ENCODE measurements around the gene ZW10. TPM values are rescaled to one million over a fixed set of nuclear protein-coding genes. Genes with fewer than 3 reads are reported as not detected.
"Not testable (repeated sequence)": the region's sequence is repeated elsewhere in the genome, so short reads cannot be mapped to it uniquely, and the experiment has no call there.

The ZW10 gene
- total RNA-seq, 1 donor from 2014 or later = 22.2 TPM

GRCh38 chr11:113760241-113760640 is 13.3 kb downstream of the ZW10 start:
- no peak for DNase-seq

GRCh38 chr11:113752932-113753331 is 20.6 kb downstream of the ZW10 start:
- DNase-seq = no peak

- DNase-seq = no peak
Observed at GRCh38 chr11:113736323-113736722, 37.2 kb downstream of the ZW10 start.

- DNase-seq = no peak
Observed at GRCh38 chr11:113732092-113732491, 41.4 kb downstream of the ZW10 start.

GRCh38 chr11:113730887-113731726 is 42.4 kb downstream of the ZW10 start:
- DNase-seq = peak; percentile 67

DNA sequence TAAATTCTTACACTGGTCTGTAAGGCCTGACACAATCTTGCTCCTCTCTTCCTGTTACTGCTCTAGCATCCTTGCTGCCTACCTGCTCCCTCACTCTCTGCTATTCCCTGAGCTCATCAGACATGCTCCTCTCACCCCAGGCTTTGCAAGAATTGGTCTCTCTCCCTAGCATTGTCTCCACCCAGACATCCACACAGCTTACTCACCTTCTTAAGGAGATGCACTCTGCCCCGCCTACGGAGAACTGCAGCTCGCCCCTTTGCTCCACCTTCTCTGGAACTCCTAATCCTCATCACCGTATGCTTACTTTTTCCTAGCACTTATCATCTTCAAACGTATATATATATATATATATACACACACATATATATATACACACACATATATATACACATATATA is 44.0 kb downstream of the ZW10 start:
- no peak for DNase-seq

GRCh38 chr11:113728814-113729213 is 44.7 kb downstream of the ZW10 start:
- no peak for DNase-seq

GRCh38 chr11:113725913-113726312 is 47.6 kb downstream of the ZW10 start:
- no peak for DNase-seq

DNA sequence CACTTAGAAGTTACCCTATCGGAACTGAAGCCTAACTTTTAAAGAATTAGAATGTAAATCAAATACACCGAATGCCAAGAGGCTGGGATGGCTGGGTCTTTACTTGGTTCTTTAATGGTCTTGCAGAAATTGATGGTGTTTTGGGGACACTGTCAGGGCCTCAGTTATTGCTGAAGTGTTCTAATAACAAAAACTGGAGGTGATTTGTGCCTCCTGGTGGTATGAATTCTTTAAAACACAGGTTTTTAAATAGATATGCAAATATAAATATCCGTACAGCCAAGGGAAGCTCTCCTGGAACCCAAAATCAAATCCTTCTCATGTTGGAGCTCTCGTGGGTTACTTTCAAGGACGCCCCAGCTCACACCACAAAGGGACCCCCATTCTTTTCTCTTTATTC is 48.1 kb downstream of the ZW10 start:
- no peak for DNase-seq

- no peak for DNase-seq
Observed at GRCh38 chr11:113724778-113725177, 48.7 kb downstream of the ZW10 start.

GRCh38 chr11:113723787-113724186 is 49.7 kb downstream of the ZW10 start:
- DNase-seq = no peak

DNA sequence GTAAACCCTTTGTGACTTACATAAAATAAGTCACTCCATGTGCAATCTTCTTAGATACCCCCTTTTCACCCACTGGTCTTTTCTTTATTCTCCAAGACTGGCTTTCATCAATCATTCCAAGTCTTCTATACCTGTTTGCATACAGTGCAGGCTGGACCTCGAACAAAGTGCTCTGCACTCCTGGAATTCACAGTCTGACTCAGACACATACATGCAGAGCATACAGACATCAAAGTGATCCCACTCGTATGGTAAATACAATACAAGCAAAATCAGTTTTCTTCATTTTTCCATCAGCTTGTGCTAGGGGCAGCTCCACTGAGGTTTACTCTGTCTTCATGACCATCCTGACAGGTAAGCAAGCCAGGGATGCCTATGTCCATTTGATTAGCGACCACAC is 50.6 kb downstream of the ZW10 start:
- no peak for DNase-seq

DNA sequence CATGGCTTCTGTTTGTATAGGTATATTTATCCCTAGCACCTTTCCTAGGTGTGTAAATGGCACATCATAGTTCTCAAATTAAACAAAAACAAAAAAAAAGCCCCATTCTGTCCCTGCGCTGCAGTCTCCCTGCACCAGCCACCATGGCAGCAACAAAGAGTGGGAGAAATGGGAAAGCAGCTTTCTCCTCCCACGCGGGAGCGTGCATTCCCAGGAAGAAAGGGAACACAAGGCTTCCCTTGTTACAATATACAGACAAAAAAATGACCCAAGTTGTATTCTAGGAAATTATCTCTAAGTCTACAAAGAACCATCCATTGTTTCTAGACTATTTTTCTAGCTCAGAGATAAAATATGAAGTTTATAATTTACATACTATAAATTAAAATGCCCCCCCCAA is 51.3 kb downstream of the ZW10 start:
- DNase-seq = no peak

GRCh38 chr11:113721462-113722066 is 51.9 kb downstream of the ZW10 start:
- no peak for DNase-seq

DNA sequence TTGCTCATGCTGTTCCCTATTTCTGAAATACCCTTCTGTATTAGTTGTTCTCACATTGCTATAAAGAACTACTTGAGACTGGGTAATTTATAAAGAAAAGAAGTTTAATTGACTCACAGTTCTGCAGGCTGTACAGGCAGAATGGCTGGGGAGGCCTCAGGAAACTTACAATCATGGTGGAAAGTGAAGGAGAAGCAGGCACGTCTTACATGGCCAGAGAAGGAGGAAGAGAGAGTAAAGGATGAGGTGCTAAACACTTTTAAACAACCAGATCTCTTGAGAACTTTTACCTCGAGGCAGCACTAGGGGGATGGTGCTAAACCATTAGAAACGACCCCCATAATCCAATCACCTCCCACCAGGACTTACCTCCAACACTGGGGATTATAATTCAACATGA is 53.0 kb downstream of the ZW10 start:
- not testable (repeated sequence) for DNase-seq

GRCh38 chr11:113715882-113716625 is 57.4 kb downstream of the ZW10 start:
- DNase-seq = no peak

GRCh38 chr11:113715273-113715672 is 58.2 kb downstream of the ZW10 start:
- no peak for DNase-seq

DNA sequence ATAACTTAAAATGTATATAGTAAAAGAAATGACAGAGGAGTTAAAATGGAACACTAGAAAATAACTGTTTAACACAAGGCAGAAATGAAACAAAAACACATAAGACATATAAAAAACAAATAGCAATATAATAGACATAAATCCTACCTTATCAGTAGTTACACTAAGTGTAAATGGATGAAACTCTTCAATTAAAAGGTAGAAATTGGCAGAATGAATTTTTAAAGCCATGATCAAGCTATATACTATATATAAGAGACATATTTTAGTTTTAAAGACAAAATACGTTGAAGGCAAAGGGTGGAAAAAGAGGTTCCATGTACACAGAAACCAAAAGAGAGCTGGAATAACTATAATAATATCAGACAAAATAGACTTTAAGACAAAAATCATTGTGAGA is 62.5 kb downstream of the ZW10 start:
- DNase-seq = no peak

DNA sequence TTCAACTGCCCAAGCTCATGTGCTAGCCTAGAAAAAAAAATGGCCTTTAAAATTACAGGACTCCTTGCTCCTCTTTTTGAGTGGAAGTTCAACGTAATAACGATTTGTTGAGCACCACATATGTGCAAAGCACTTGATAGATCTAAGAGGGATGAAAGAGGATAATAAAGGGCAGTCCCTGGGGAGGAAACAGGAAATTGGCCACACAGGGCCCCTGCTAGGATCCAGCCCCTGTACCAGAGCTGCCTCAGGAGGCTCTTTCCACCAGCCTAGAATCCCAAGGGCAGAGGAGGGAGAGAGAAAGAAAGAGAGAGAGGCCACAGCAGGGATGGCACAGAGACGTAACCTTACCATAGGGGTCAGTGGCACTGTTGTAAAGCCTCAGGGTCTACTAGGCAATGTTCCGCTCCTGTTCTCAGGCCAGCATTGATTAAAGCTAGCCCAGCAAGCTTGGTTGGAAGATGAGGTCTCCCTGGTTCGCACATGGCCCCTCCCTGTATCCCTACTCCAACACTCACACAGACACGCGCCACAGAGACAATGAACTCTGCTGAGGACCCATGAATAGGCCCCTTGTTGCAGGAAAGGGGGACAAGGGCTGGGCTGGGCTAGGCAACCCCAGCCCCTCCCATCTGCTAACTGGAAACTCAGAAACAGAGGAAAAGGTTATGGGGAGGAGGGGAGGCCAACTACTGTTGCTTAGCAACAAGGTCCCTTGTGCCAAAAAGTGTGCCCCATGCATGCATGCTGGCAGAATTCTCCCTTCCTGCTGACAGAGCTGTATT is 67.4 kb downstream of the ZW10 start, which contains the start of gene TMPRSS5:
TMPRSS5 (minus strand) TSS at position 438 of the 785 bp plus-strand sequence; CDS start at position 354, 84 bp downstream.
- DNase-seq = peak; percentile 46

GRCh38 chr11:113703551-113703950 is 69.9 kb downstream of the ZW10 start:
- not testable (repeated sequence) for DNase-seq

- no peak for DNase-seq
Observed at GRCh38 chr11:113701491-113701890, 72.0 kb downstream of the ZW10 start.

GRCh38 chr11:113698515-113698914 is 75.0 kb downstream of the ZW10 start:
- no peak for DNase-seq
